ENCODE results near the gene ELMOD3.

Gene ELMOD3

DNA sequence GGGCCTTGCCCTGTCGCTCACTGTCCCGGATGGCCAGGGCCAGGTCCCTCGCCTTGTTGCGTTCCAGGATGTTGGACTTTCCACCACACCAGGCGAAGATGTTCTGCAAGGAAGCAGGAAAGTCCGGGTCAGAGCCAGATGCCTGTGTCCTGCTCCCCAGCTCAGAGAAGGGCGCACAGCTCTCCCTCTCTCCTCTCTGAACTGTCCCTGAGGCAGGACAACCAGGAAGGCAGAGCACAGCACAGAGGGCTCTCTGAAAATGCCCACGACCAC, 44.5 kb downstream of the ELMOD3 start:
- Histone ChIP-seq H3K9me3 (ENCODE audit: control insufficient read depth, insufficient read depth, low read depth, low read length) (no peaks in the 10 kb centered on the region), H3K36me3 (ENCODE audit: control insufficient read depth in 2 of 2, insufficient read depth in 1 of 2, low read length in 2 of 2) (no peaks in the 10 kb centered on the region), H3K27ac (ENCODE audit: extremely low read depth, low read depth, low read length) (no peak overlapping the region), H3K4me3 (ENCODE audit: low read depth, low read length) (no peak overlapping the region), H3K4me1 (ENCODE audit: control insufficient read depth, insufficient read depth, low read length) (no peaks in the 10 kb centered on the region)
- TF ChIP-seq ZFP41 (tag by site-specific recombination; IDR thresholded peaks at IDR 0.05; ENCODE audit: borderline replicate concordance) (no peak), ZSCAN16 (tag by site-specific recombination; IDR thresholded peaks at IDR 0.05) (no peak), ZNF354C (tag by site-specific recombination; IDR thresholded peaks at IDR 0.05; ENCODE audit: borderline replicate concordance, low read depth) (no peak), ZNF610 (tag by site-specific recombination; IDR thresholded peaks at IDR 0.05; ENCODE audit: borderline replicate concordance) (no peak), GFI1B (tag by site-specific recombination; IDR thresholded peaks at IDR 0.05) (no peak), HOXC10 (CRISPR knock-in tag; IDR thresholded peaks at IDR 0.05) (no peak), ZNF791 (tag by site-specific recombination; IDR thresholded peaks at IDR 0.05) (no peak), SALL2 (tag by site-specific recombination; IDR thresholded peaks at IDR 0.05; ENCODE audit: borderline replicate concordance) (no peak), ZNF175 (tag by site-specific recombination; IDR thresholded peaks at IDR 0.05) (no peak), ZNF23 (tag by site-specific recombination; IDR thresholded peaks at IDR 0.05; ENCODE audit: borderline replicate concordance) (no peak), ZNF571 (tag by site-specific recombination; IDR thresholded peaks at IDR 0.05) (no peak), ZFP69B (tag by site-specific recombination; IDR thresholded peaks at IDR 0.05) (no peak)
- TF ChIP-seq, protein P1, sequence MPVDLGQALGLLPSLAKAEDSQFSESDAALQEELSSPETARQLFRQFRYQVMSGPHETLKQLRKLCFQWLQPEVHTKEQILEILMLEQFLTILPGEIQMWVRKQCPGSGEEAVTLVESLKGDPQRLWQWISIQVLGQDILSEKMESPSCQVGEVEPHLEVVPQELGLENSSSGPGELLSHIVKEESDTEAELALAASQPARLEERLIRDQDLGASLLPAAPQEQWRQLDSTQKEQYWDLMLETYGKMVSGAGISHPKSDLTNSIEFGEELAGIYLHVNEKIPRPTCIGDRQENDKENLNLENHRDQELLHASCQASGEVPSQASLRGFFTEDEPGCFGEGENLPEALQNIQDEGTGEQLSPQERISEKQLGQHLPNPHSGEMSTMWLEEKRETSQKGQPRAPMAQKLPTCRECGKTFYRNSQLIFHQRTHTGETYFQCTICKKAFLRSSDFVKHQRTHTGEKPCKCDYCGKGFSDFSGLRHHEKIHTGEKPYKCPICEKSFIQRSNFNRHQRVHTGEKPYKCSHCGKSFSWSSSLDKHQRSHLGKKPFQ (tag by site-specific recombination; IDR thresholded peaks at IDR 0.05): no peak
- POLR2A ChIA-PET: interaction anchor here (0.5 kb wide), 1 partner anchor 12 kb away, joined by 7 read pairs; no protein-coding TSS in a partner anchor
- CTCF ChIA-PET: interaction anchor here (0.8 kb wide), 1 partner anchor 8 kb away, joined by 3 read pairs; no protein-coding TSS in a partner anchor

DNA sequence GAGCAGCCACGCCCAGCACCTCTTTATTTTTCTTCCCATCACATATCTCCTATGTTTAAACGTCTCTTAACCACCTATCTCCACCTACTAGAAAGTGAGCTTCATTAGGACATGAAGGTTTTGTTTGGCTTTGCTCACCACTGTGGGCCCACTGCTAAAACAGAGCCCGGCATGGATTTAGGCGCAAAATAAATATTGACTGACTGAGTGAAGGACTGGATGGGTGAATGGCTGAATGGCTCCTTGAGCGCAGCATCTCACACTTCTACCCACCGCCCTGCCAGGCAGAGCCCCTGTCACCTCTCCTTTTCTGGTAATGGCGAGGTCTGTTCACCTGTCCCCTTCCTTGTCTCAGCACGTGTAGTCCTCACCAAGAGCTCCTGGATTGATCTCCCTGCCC, 45.5 kb downstream of the ELMOD3 start:
- no peak overlapping the region for H3K4me3 ChIP-seq (ENCODE audit: low read depth, low read length)
- no peaks in the 10 kb centered on the region for H3K36me3 ChIP-seq (ENCODE audit: control insufficient read depth in 2 of 2, insufficient read depth in 1 of 2, low read length in 2 of 2)
- CTCF ChIA-PET: interaction anchor here (0.8 kb wide), 1 partner anchor 21 kb away, joined by 3 read pairs; no protein-coding TSS in a partner anchor
- H3K4me1 ChIP-seq (ENCODE audit: control insufficient read depth, insufficient read depth, low read length): no peaks in the 10 kb centered on the region
- no peak overlapping the region for H3K27ac ChIP-seq (ENCODE audit: extremely low read depth, low read depth, low read length)
- POLR2A ChIA-PET: interaction anchor here (1.3 kb wide), 1 partner anchor 138 kb away, joined by 3 read pairs; no protein-coding TSS in a partner anchor
- no peak for TF ChIP-seq ZNF433 (tag by site-specific recombination; IDR thresholded peaks at IDR 0.05; ENCODE audit: low read depth)
- TF ChIP-seq ZNF335 (tag by site-specific recombination; conservative IDR thresholded peaks at IDR 0.05): no peak
- TF ChIP-seq, protein P2, sequence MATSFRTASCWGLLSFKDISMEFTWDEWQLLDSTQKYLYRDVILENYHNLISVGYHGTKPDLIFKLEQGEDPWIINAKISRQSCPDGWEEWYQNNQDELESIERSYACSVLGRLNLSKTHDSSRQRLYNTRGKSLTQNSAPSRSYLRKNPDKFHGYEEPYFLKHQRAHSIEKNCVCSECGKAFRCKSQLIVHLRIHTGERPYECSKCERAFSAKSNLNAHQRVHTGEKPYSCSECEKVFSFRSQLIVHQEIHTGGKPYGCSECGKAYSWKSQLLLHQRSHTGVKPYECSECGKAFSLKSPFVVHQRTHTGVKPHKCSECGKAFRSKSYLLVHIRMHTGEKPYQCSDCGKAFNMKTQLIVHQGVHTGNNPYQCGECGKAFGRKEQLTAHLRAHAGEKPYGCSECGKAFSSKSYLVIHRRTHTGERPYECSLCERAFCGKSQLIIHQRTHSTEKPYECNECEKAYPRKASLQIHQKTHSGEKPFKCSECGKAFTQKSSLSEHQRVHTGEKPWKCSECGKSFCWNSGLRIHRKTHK (tag by site-specific recombination; IDR thresholded peaks at IDR 0.05): no peak
- no peak for TF ChIP-seq ZNF2 (tag by site-specific recombination; IDR thresholded peaks at IDR 0.05)
- no peak for TF ChIP-seq FEZF1 (tag by site-specific recombination; IDR thresholded peaks at IDR 0.05)
- TF ChIP-seq, protein P3, sequence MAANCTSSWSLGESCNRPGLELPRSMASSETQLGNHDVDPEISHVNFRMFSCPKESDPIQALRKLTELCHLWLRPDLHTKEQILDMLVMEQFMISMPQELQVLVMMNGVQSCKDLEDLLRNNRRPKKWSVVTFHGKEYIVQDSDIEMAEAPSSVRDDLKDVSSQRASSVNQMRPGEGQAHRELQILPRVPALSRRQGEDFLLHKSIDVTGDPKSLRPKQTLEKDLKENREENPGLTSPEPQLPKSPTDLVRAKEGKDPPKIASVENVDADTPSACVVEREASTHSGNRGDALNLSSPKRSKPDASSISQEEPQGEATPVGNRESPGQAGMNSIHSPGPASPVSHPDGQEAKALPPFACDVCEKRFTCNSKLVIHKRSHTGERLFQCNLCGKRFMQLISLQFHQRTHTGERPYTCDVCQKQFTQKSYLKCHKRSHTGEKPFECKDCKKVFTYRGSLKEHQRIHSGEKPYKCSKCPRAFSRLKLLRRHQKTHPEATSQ (tag by site-specific recombination; IDR thresholded peaks at IDR 0.05): no peak
- no peaks in the 10 kb centered on the region for H3K9me3 ChIP-seq (ENCODE audit: control insufficient read depth, insufficient read depth, low read depth, low read length)

Data from HEK293 (cell line).